ENCODE measurements around the gene TNKS1BP1. TPM values are rescaled to one million over a fixed set of nuclear protein-coding genes. Genes with fewer than 3 reads are reported as not detected.
A peak's percentile ranks its signal among the peaks of the same experiment; 100 is the strongest.

The TNKS1BP1 gene
- total RNA-seq, 1 donor from 2014 or later: 122 TPM

- no peaks in the 10 kb centered on the region for H3K9me3 Mint-ChIP-seq (ENCODE audit: unreplicated experiment)
- no peak for TF ChIP-seq CTCF (IDR thresholded peaks at IDR 0.05; ENCODE audit: unreplicated experiment)
- peaks cover 28% of the 10 kb centered on the region for H3K36me3 Mint-ChIP-seq (ENCODE audit: low read depth, unreplicated experiment)
- H3K27ac Mint-ChIP-seq (ENCODE audit: unreplicated experiment): peak overlapping the region; percentile 64
- H3K4me3 Mint-ChIP-seq (ENCODE audit: unreplicated experiment): peak overlapping the region; percentile 70
- peaks cover 22% of the 10 kb centered on the region for H3K27me3 Mint-ChIP-seq (ENCODE audit: unreplicated experiment)
- H3K4me1 Mint-ChIP-seq (ENCODE audit: unreplicated experiment): peaks cover 44% of the 10 kb centered on the region
- no peak for DNase-seq (ENCODE audit: low spot score)
Measured at GRCh38 chr11:57320719-57321387, 3.9 kb downstream of the TNKS1BP1 start.

- Mint-ChIP-seq H3K4me1 (ENCODE audit: unreplicated experiment) (peaks cover 38% of the 10 kb centered on the region), H3K27me3 (ENCODE audit: unreplicated experiment) (peaks cover 16% of the 10 kb centered on the region), H3K36me3 (ENCODE audit: low read depth, unreplicated experiment) (peaks cover 22% of the 10 kb centered on the region), H3K4me3 (ENCODE audit: unreplicated experiment) (peak overlapping the region; percentile 70), H3K27ac (ENCODE audit: unreplicated experiment) (no peak overlapping the region), H3K9me3 (ENCODE audit: unreplicated experiment) (no peaks in the 10 kb centered on the region)
- TF ChIP-seq CTCF (IDR thresholded peaks at IDR 0.05; ENCODE audit: unreplicated experiment): no peak
- no peak for DNase-seq (ENCODE audit: low spot score)
Measured at GRCh38 chr11:57320067-57320718, 4.6 kb downstream of the TNKS1BP1 start.

- H3K4me3 Mint-ChIP-seq (ENCODE audit: unreplicated experiment): peak overlapping the region; percentile 10
- no peak for DNase-seq (ENCODE audit: low spot score)
- peaks cover 8% of the 10 kb centered on the region for H3K27me3 Mint-ChIP-seq (ENCODE audit: unreplicated experiment)
- H3K36me3 Mint-ChIP-seq (ENCODE audit: low read depth, unreplicated experiment): peaks cover 26% of the 10 kb centered on the region
- TF ChIP-seq CTCF (IDR thresholded peaks at IDR 0.05; ENCODE audit: unreplicated experiment): no peak
- peak overlapping the region; percentile 21 for H3K27ac Mint-ChIP-seq (ENCODE audit: unreplicated experiment)
- peaks cover 33% of the 10 kb centered on the region for H3K4me1 Mint-ChIP-seq (ENCODE audit: unreplicated experiment)
- no peaks in the 10 kb centered on the region for H3K9me3 Mint-ChIP-seq (ENCODE audit: unreplicated experiment)
Measured at GRCh38 chr11:57318178-57318577, 6.6 kb downstream of the TNKS1BP1 start.

GRCh38 chr11:57316017-57316416 lies 8.7 kb downstream of the TNKS1BP1 start:
- no peak for TF ChIP-seq CTCF (IDR thresholded peaks at IDR 0.05; ENCODE audit: unreplicated experiment)
- H3K9me3 Mint-ChIP-seq (ENCODE audit: unreplicated experiment): no peaks in the 10 kb centered on the region
- H3K36me3 Mint-ChIP-seq (ENCODE audit: low read depth, unreplicated experiment): peaks cover 29% of the 10 kb centered on the region
- no peak for DNase-seq (ENCODE audit: low spot score)
- H3K4me1 Mint-ChIP-seq (ENCODE audit: unreplicated experiment): peaks cover 18% of the 10 kb centered on the region
- peaks cover 2% of the 10 kb centered on the region for H3K27me3 Mint-ChIP-seq (ENCODE audit: unreplicated experiment)
- H3K4me3 Mint-ChIP-seq (ENCODE audit: unreplicated experiment): no peak overlapping the region
- no peak overlapping the region for H3K27ac Mint-ChIP-seq (ENCODE audit: unreplicated experiment)

- H3K4me1 Mint-ChIP-seq (ENCODE audit: unreplicated experiment): peaks cover 17% of the 10 kb centered on the region
- peak; percentile 48 for DNase-seq (ENCODE audit: low spot score)
- no peak for TF ChIP-seq CTCF (IDR thresholded peaks at IDR 0.05; ENCODE audit: unreplicated experiment)
- H3K9me3 Mint-ChIP-seq (ENCODE audit: unreplicated experiment): no peaks in the 10 kb centered on the region
- H3K4me3 Mint-ChIP-seq (ENCODE audit: unreplicated experiment): no peak overlapping the region
- peaks cover 27% of the 10 kb centered on the region for H3K36me3 Mint-ChIP-seq (ENCODE audit: low read depth, unreplicated experiment)
- H3K27me3 Mint-ChIP-seq (ENCODE audit: unreplicated experiment): peaks cover 2% of the 10 kb centered on the region
- H3K27ac Mint-ChIP-seq (ENCODE audit: unreplicated experiment): no peak overlapping the region
Measured at GRCh38 chr11:57315491-57315890, 9.3 kb downstream of the TNKS1BP1 start.

Measured in endothelial cell (in vitro differentiated cells).